ENCODE results near the gene GASK1A. TPM values are rescaled to one million over a fixed set of nuclear protein-coding genes. Genes with fewer than 3 reads are reported as not detected.

The GASK1A gene
- total and polyA plus RNA-seq, 10 of the 15 experiments (the other 5 are each of a cell fraction or from before 2014, with no cell fraction given): 0.18 TPM; not detected in 9

DNA sequence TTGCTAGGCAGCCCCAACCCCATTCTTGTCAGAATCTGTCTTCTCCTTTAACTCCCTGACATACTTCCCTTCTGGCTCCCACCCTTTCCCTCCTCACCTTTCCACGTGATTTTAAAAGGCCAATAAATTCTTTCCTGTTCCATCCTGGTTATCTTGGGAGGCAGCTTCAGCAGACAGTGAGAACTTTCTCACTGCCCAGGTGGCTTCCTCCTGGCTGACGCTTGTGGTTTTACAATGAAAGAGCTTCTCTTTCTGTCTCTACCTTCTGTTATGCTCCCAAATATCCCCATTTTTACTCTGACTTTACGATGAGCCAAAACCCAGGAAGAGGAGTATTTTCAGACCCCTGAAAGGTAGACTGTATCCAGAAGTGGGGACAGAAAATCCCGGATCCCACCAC lies 42.1 kb downstream of the GASK1A start (continued):
- TF ChIP-seq, protein P1, sequence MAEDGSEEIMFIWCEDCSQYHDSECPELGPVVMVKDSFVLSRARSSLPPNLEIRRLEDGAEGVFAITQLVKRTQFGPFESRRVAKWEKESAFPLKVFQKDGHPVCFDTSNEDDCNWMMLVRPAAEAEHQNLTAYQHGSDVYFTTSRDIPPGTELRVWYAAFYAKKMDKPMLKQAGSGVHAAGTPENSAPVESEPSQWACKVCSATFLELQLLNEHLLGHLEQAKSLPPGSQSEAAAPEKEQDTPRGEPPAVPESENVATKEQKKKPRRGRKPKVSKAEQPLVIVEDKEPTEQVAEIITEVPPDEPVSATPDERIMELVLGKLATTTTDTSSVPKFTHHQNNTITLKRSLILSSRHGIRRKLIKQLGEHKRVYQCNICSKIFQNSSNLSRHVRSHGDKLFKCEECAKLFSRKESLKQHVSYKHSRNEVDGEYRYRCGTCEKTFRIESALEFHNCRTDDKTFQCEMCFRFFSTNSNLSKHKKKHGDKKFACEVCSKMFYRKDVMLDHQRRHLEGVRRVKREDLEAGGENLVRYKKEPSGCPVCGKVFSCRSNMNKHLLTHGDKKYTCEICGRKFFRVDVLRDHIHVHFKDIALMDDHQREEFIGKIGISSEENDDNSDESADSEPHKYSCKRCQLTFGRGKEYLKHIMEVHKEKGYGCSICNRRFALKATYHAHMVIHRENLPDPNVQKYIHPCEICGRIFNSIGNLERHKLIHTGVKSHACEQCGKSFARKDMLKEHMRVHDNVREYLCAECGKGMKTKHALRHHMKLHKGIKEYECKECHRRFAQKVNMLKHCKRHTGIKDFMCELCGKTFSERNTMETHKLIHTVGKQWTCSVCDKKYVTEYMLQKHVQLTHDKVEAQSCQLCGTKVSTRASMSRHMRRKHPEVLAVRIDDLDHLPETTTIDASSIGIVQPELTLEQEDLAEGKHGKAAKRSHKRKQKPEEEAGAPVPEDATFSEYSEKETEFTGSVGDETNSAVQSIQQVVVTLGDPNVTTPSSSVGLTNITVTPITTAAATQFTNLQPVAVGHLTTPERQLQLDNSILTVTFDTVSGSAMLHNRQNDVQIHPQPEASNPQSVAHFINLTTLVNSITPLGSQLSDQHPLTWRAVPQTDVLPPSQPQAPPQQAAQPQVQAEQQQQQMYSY (CRISPR knock-in tag; IDR thresholded peaks at IDR 0.05): no peak
- TF ChIP-seq NR2F1 (conservative IDR thresholded peaks at IDR 0.05): no peak
- TF ChIP-seq TCF7 (IDR thresholded peaks at IDR 0.05; ENCODE audit: borderline replicate concordance): no peak
- TF ChIP-seq, protein P2, sequence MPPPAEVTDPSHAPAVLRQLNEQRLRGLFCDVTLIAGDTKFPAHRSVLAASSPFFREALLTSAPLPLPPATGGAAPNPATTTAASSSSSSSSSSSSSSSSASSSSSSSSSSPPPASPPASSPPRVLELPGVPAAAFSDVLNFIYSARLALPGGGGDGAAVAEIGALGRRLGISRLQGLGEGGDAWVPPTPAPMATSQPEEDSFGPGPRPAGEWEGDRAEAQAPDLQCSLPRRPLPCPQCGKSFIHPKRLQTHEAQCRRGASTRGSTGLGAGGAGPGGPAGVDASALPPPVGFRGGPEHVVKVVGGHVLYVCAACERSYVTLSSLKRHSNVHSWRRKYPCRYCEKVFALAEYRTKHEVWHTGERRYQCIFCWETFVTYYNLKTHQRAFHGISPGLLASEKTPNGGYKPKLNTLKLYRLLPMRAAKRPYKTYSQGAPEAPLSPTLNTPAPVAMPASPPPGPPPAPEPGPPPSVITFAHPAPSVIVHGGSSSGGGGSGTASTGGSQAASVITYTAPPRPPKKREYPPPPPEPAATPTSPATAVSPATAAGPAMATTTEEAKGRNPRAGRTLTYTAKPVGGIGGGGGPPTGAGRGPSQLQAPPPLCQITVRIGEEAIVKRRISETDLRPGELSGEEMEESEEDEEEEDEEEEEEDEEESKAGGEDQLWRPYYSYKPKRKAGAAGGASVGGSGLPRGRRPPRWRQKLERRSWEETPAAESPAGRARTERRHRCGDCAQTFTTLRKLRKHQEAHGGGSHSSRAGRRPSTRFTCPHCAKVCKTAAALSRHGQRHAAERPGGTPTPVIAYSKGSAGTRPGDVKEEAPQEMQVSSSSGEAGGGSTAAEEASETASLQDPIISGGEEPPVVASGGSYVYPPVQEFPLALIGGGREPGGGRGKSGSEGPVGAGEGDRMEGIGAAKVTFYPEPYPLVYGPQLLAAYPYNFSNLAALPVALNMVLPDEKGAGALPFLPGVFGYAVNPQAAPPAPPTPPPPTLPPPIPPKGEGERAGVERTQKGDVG (CRISPR knock-in tag; IDR thresholded peaks at IDR 0.05): no peak
- TF ChIP-seq MTA3 (IDR thresholded peaks at IDR 0.05; ENCODE audit: borderline replicate concordance, low read length): no peak
- no peak for TF ChIP-seq ZNF622 (IDR thresholded peaks at IDR 0.05)

Measured in GM12878 (cell line).